OCI-LY3 (cell line): ENCODE measurements around the gene RAD51B.

ENCODE experiments used
- H2AFZ ChIP-seq: fragments of 200-600, 300-600 bp; shearing (Covaris generic); 2 replicates; pipeline ENCODE4 v1.6.0; 2014; ENCODE audit warnings: antibody characterized with exemption, low read depth, low read length
- H3K27ac ChIP-seq: fragments of 200-600, 300-600 bp; sonication (generic); 2 replicates; pipeline ENCODE4 v1.5.1; 2014; ENCODE audit warnings: mild to moderate bottlenecking, low read length, moderate library complexity, mixed read lengths
- H3K27me3 ChIP-seq: fragments of 200-600, 300-600 bp; sonication (generic); 2 replicates; pipeline ENCODE4 v1.6.1; 2014; ENCODE audit warnings: low read depth, low read length, mixed read lengths
- H3K36me3 ChIP-seq: fragments of 200-600, 300-600 bp; sonication (generic); replicated peaks from 2 replicates; pipeline ENCODE3; 2014; ENCODE audit warnings: low read depth, low read length, mixed read lengths
- H3K4me1 ChIP-seq: fragments of 300-600, 200-600 bp; sonication (generic); 2 replicates; pipeline ENCODE4 v1.6.1; 2014; ENCODE audit warnings: low read length, mixed read lengths
- H3K4me2 ChIP-seq: fragments of 200-600, 300-600 bp; sonication (generic); 2 replicates; pipeline ENCODE4 v1.6.1; 2014; ENCODE audit warnings: low read length, mixed read lengths
- H3K4me3 ChIP-seq: fragments of 300-600, 200-600 bp; sonication (generic); 2 replicates; pipeline ENCODE4 v1.5.1; 2014; ENCODE audit warnings: antibody characterized with exemption, mild to moderate bottlenecking, low read length, moderate library complexity
- H3K79me2 ChIP-seq: fragments of 300-600, 200-600 bp; shearing (Covaris generic); 2 replicates; pipeline ENCODE4 v1.6.1; 2014; ENCODE audit warnings: mild to moderate bottlenecking, low read length, mixed read lengths
- H3K9ac ChIP-seq: fragments of 300-600, 200-600 bp; shearing (Covaris generic); 2 replicates; pipeline ENCODE4 v1.6.0; 2014; ENCODE audit warnings: mild to moderate bottlenecking, low read length, moderate library complexity
- H3K9me3 ChIP-seq: fragments of 200-600, 300-600 bp; shearing (Covaris generic); 2 replicates; pipeline ENCODE4 v1.6.1; 2014; ENCODE audit warnings: low read length, mixed read lengths; ENCODE audit not compliant: insufficient read depth
- H4K20me1 ChIP-seq: fragments of 200-600, 300-600 bp; sonication (generic); 2 replicates; pipeline ENCODE4 v1.6.1; 2016; ENCODE audit warnings: low read length, mixed read lengths; ENCODE audit not compliant: insufficient read depth
- EZH2phosphoT487 ChIP-seq: fragments of 200-600 bp; shearing (Covaris generic); IDR thresholded peaks from 2 replicates; pipeline ENCODE4 v1.6.1; 2018; ENCODE audit warnings: antibody characterized with exemption, mixed run types, low read depth
- TF ChIP-seq, protein P1 (sequence below): fragments of 200-600, 300-600 bp; sonication (generic); IDR thresholded peaks from 2 replicates; pipeline ENCODE4 v1.5.1; 2014; ENCODE audit warnings: antibody characterized with exemption, low read length, low read depth

RAD51B gene

DNA sequence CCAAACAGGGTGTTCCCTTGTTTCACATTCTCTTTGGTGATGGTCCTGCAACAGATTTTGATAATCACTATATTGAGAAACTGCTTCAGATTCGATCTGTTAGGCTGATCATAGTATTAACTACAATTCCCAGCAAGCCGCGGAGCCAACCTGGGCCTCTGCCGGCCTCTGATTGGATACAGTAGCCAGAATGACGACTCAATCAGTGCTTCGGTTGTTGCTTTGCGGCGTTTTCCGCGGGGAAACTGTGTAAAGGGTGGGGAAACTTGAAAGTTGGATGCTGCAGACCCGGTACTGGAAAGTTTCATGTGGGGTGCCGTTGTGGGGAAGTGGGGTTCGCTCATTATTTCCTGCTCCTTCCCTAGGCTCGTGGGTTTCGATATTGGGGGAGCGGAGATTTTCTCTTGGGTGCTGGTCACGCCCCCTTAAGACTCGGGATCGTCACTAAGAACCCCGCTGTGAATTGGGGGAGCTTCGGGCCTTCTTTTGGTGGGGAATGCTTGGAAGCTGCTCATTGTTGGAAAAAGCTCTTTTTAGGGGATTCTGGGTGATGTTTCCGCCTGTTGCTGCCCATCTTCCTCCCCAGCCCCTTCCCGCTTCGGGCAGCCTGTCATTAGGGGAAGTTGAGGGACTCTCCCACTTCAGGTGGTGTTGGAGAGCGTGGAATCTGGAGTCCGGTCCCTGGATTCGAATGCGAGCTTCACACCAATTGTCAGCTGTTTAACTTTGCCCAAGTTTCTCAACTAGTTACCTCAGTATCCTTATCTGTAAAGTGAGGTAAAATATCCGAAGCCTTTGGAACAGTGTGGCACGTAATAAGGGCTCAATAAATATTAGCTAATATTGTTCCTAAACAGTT lies at the start of gene RAD51B:
Gene RAD51B, plus strand, starts transcription at position 217 of the 859 bp plus-strand sequence.
- Histone ChIP-seq H4K20me1 (no peaks in the 10 kb centered on the region), H2AFZ (peak within 1 kb of the TSS; percentile 94), H3K79me2 (peaks cover 27% of the 10 kb centered on the region), H3K9me3 (no peaks in the 10 kb centered on the region), H3K27ac (peak within 1 kb of the TSS; percentile 82), H3K4me1 (peaks cover 33% of the 10 kb centered on the region), H3K36me3 (peaks cover 2% of the 10 kb centered on the region), H3K27me3 (no peaks in the 10 kb centered on the region), H3K9ac (peak within 1 kb of the TSS; percentile 97), H3K4me3 (peak within 1 kb of the TSS; percentile 90), H3K4me2 (peak within 1 kb of the TSS; percentile 95)
- TF ChIP-seq, protein P1, sequence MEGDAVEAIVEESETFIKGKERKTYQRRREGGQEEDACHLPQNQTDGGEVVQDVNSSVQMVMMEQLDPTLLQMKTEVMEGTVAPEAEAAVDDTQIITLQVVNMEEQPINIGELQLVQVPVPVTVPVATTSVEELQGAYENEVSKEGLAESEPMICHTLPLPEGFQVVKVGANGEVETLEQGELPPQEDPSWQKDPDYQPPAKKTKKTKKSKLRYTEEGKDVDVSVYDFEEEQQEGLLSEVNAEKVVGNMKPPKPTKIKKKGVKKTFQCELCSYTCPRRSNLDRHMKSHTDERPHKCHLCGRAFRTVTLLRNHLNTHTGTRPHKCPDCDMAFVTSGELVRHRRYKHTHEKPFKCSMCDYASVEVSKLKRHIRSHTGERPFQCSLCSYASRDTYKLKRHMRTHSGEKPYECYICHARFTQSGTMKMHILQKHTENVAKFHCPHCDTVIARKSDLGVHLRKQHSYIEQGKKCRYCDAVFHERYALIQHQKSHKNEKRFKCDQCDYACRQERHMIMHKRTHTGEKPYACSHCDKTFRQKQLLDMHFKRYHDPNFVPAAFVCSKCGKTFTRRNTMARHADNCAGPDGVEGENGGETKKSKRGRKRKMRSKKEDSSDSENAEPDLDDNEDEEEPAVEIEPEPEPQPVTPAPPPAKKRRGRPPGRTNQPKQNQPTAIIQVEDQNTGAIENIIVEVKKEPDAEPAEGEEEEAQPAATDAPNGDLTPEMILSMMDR = no peak
- no peak for TF ChIP-seq EZH2phosphoT487

DNA sequence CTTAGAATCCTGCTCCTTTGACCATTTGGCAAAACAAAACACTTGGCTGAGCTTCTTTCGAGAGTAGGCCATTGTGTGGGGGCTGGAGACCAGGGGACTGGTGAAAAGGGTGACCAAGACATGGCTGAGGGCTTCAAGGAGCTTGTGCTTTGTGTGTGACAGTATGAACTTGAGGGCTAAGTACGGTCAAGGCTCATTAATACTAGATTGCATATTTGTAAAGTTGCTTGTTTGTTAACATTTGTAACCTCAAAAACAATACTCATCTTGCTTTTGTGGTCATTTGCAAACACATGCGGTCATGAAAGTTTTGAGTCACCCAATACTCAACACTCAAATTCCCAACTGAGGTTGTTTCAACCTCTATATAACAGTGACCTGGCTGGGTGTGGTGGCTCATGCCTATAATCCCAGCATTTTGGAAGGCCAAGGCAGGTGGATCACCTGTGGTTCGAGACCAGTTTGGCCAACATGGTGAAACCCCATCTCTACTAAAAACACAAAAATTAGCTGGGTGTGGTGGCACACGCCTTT lies 45.7 kb upstream of the RAD51B start:
- H3K27me3 ChIP-seq = no peaks in the 10 kb centered on the region
- no peak overlapping the region for H2AFZ ChIP-seq
- H3K4me2 ChIP-seq = no peak overlapping the region
- TF ChIP-seq, protein P1 = no peak
- TF ChIP-seq EZH2phosphoT487 = no peak
- H3K79me2 ChIP-seq = no peaks in the 10 kb centered on the region
- H4K20me1 ChIP-seq = no peaks in the 10 kb centered on the region
- H3K9me3 ChIP-seq = no peaks in the 10 kb centered on the region
- H3K9ac ChIP-seq = no peak overlapping the region
- H3K4me3 ChIP-seq = no peak overlapping the region
- H3K36me3 ChIP-seq = peaks cover 74% of the 10 kb centered on the region
- H3K27ac ChIP-seq = no peak overlapping the region
- no peaks in the 10 kb centered on the region for H3K4me1 ChIP-seq

DNA sequence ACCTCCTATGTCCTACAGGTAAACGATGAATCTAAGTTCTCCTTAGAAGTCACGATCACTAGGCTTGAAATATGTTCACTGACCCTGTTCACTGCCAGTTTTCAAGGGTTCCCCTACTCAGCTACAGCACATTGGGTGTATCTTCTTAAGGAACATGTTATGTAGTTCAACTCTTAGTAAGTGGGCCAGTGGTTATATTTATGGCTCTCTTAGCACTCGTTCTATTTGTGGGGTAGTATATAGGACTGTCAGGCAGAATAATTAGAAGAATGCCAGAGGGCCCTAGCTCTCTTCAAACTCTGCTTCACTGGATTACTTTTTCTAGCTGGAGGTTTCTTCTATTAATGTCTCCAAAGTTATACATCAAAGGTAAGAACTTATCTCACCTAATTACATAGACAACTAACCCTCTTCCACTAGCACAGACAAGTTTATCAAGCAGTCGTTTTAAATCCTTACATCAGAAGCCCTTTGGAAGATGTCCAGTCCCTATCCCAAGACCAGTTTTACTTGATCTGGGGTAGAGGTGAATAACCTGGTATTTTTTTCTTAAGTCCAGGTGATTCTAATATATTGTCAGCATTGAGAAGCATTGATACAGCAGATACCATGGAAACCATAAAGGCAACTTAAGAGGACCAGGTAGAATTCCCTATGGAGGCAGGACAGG lies 42.8 kb upstream of the RAD51B start:
- TF ChIP-seq, protein P1 = no peak
- TF ChIP-seq EZH2phosphoT487 = no peak
- Histone ChIP-seq H3K27ac (no peak overlapping the region), H3K4me1 (no peaks in the 10 kb centered on the region), H3K27me3 (no peaks in the 10 kb centered on the region), H4K20me1 (no peaks in the 10 kb centered on the region), H3K9me3 (no peaks in the 10 kb centered on the region), H3K9ac (no peak overlapping the region), H3K4me2 (no peak overlapping the region), H3K79me2 (no peaks in the 10 kb centered on the region), H3K4me3 (no peak overlapping the region), H2AFZ (no peak overlapping the region), H3K36me3 (peaks cover 74% of the 10 kb centered on the region)

DNA sequence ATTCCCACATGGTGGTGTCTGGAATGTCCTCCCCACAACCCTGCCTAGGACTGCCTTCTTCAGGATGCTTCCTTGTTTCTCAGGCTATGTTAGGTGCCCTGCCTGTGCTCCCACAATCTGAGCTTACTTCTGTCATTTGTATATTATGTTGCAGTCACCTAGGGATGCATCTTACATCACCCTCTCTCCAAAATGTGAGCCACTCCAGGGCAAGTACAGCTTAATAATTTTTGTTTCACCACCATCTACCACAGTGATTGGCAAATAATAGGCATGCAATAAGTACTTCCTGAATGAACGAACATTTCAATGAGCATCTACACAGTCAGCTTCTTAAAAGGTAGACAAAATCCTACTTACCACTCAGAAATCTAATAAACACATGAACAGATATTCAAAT lies 40.8 kb upstream of the RAD51B start:
- Histone ChIP-seq H3K4me2 (no peak overlapping the region), H3K4me1 (no peaks in the 10 kb centered on the region), H4K20me1 (no peaks in the 10 kb centered on the region), H3K79me2 (no peaks in the 10 kb centered on the region), H3K9ac (no peak overlapping the region), H3K4me3 (no peak overlapping the region), H3K27ac (no peak overlapping the region), H3K36me3 (peaks cover 78% of the 10 kb centered on the region), H3K9me3 (no peaks in the 10 kb centered on the region), H3K27me3 (no peaks in the 10 kb centered on the region), H2AFZ (no peak overlapping the region)
- TF ChIP-seq, protein P1 = no peak
- no peak for TF ChIP-seq EZH2phosphoT487
